Effector CD8-positive, alpha-beta T cell (primary cell): Measurements from ENCODE around the gene CXCR5.

ENCODE experiments used
- DNase-seq: peaks from one replicate; lab custom pipeline; 2025; lab: John Stamatoyannopoulos, UW

Gene CXCR5

DNA sequence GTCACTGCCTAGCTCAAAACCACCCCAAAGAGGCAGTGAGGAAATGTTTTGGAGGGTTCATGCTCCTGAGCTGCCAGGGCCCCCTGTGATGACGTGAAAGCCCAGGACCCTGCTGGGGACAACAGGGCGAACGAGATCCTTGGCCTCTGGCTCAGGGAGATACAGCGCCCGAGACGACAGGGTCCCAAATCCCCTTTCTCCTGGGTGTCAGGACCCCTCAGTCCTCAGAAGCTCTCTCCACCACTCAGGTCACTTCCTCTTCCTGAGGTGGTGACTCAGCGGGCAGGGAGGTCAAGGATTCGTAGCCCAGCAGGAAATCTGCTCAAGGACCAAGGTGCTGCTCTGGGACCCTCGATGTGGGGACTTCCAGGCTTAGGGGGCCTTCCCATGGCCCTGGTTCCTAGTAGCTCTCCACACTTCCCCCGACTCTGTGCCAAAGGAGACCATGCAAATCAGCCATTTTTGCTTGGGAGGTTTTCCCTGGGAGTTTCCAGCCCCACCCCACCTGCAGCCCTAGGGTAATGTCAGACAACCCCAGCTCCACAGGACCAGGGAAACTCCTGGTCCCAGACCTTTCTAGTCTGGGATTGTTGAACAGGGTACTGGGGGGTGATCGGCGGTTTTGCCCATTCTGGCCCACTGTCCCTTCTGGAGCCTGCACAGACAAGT lies 29.2 kb downstream of the CXCR5 start:
- peak; percentile 25 for DNase-seq

DNA sequence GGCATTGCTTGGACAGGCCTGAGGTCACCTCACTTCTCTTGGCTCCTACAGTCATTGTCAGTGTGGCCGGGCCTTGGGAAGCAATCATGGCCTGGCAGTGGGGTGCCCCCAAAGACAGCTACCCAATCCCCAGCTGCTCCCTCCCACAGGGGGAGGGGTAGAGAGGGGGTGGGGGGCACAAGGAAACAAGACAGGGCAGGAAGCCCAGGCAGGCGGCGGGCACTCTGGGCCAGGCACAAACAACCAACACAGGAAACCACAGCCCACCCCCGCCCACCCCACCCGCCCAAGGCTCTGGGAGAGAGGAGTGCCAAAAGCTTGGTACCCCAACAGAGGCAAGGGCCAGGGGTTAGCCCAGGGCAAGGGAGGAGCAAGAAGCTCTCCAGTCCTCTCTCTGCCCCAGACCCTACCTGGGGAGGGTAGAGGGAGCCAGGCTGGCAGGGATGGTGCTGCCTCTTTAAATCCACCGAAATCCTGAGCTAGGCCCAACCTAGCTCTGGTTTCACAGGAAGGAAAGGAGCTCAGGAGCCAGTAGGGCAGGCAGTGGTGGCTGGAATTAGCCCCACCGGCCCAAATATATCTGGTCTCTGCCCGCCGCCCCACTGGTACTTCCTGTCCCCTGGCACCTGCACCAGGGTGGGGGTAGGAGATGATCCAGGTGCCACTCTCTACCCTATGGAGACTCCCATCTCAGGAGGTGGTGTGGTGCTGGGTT lies 29.9 kb downstream of the CXCR5 start:
- DNase-seq = peak; percentile 32

DNA sequence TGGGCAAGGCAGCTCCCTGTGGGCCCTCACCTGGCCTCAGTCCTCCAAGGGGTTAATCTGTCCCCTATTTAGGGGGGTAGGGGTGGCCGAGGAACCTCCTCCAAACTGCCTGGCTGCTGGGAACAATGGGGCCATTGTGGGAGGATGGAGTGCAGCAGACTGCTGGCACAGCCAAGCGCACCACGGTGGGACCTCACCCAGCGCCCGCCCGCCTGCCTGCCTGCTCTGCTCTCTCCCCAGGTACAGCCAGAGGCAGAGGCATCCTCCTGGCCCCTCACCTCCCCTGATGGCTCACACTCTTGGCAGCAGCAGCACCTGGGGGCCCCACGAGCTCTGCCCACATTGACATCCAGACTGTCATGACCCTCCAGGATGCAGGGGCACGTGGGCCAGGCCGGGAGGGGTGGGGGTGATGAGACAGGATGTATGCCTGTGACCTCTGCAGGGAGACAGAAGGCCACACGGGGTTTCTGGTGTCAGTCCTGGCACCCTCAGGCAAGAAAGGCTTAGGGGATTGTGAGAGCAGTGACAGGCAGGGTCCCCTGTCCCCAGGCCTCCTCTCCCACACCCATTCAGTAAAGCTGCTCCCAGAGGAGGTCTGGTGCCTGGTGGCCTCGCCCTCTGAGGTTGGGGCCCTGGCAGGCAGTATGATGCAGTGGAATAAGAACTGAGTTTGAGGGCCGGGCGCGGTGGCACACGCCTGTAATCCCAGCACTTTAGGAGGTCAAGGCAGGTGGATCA lies 30.7 kb downstream of the CXCR5 start:
- peak; percentile 62 for DNase-seq

DNA sequence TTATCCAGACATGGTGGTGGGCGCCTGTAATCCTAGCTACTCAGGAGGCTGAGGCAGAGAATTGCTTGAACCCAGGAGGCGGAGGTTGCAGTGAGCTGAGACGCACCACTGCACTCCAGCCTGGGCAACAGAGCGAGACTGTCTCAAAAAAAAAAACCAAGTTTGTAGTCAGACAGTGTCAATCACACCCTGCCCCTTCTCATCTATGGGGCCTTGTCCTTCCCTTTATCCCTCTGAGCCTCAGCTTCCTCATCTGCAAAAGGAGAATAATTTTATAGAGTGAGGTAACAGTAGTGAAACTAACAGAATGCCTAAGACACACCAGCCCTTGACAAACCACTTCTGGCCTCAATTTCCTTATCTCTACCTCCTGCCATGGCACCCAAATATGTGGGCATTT lies 31.3 kb downstream of the CXCR5 start:
- DNase-seq = no peak

DNA sequence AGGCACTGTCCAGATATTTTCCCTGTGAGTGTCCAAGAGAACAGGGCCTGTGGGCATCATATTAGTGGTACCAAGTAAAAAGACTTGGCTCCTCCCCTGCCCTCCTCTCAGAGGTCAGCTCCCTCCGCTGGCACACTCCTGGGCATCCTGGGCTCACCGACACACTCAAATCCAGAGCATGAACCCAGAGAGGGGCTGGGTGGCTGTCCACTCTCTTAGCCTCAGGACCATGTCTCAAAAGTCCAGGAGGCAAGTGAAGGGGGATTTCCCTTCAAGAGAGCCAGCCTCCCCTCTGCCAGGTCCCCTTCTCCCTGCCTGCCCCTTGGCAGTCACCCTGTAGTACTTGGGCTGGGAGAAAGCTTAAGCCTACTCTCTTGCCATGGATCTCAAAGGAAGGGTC lies 31.7 kb downstream of the CXCR5 start:
- DNase-seq = no peak

DNA sequence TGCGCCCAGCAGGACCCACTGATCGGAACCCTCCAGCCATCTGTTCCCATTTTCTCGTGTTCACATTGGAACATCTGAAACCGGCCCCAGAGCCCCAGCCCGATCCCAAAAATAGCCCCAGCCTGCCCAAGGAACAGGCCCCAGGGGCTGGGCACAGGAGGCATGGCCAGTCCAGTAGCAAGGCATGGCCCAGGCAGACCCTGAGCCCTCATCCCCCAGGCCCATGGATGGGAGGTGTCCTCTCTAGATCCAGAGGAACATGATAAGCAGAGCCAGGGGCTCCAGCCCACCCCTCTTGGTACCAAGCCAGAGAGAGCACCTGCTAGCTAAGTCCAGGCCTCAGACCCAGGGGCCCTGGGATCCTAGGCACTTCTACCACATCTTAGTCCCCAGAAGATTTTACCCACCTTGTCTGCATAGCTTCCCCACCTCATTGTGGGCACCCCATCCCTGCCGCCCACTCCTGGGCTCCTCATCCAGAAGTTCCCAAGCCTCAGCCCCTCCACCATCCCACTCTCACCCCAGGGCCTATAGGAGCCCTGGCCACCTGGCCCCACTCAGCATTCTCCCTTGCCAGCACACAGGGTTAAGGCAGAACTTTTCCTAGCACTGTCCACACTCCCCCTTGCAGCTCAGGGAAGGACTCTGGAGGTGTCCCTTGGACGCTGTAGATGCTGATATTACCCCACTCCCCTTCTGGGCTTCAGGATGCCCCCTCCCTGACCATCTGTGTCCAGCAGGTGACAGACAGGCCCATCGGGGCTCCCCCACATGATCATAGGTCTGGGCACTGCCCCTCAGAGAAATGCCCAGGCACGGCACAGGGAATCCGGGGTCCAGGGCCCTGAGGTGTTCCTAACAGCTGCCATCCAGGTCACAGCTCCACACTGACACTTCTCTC lies 32.5 kb downstream of the CXCR5 start:
- no peak for DNase-seq

DNA sequence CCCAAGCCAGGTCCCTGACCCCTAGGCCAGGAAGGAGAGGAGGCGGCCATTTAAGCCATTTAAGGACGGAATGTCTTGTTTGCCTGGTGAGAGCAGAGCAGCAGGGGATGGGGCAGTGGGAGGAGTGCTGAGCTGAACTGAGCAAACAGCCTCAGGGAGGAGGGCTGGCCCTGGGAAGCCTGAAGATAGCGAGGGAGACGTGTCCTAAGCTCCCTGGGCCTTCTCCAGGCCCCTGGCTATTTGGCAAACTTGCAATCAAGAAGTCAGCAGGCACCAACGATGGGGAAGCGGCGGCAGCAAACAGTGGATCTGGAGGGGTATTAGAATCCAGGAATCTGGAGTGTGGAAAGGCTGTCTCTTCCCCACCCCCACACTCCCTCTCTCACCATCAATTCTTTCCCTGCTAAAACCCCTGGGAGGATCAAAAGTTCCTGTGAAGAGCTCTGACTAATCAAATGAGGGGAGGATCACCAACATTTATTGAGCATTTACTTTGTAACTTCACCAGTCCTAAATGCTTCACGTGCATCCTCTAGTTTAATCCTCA lies 33.2 kb downstream of the CXCR5 start:
- no peak for DNase-seq

DNA sequence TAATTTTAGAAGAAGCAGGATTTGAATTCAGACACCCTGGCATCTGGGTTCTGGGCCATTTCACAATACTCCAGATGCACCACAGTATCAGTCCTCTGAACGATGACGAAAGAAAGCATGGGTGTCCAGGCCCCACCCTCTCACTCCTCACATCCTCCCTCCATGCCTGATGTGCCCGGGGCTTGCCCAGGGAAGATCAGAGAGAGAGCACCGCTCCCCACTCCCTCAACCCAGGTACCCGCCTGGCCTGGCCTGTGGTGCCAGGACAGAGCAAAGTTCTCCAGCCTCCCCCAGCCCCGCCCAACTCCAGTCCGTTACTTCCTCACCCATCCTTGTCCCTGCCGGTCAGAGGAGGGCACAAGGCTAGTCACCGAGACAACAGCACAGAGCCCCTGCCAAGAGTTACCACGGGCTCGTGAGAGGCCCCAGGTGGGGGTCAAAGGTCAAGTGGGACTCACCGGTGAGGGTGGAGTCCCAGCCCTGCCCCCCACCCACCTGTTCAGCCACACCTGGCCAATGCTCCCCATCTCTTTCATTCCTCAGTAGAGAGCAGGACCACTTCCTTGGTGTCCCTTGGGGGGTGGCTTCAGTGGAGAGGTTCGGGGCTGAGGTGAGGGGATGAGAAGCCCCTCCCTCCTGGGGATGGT lies 33.9 kb downstream of the CXCR5 start:
- DNase-seq = peak; percentile 53

DNA sequence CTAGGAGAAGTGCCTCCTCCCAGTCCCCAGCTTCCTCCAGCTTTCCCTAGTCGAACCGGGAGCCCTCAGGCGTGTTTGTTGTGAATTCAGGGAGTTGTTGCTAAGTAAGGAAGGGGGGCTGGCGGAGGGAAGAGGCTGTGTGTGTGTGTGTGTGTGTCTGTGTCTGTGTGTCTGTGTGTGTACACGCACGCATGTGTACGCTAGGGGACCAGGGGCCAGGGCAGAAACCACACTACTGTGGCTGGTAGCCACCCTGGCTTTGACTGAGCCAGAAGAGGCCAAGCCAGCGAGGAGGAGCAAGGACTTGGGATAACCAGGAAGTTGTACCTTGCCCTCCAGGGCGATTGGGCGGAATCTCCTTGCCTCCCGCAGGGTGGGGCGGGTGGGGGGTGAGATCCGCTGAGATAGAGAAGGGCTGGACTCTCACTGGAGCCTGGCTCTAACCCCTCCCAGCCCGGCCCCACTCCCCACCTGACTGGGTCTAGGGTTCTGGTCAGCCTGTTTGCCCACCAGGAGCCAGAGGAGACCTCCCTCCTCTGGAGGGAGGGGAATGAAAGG lies 34.5 kb downstream of the CXCR5 start:
- DNase-seq = no peak

DNA sequence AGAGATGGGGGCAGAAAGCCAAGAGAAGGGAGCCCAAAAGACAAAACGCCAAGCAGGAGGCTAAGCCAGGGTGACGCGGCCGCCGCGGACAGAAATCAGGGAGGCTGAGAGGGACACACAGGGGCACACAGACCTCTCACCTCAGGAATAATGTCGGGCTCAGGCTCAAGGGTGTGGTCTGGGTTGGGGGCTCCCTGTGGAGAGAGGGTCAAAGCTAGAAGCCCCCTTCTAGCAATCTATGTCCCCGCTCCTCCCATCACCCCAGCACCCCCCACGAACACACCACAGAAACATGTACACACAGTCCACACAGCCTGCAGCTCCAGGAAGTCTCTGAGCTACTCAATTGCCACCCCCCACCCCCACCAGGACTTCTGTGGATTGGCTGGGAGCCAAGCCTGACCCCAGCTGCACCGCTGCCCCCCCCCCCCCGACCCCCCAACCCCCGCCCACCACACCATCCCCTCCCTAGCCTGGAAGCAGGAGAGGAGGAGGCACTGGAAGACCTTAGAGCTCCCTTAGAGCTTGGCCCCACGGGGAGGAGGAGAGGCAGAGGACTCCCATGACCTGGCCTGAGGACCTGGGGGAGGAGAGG lies 35.1 kb downstream of the CXCR5 start:
- no peak for DNase-seq

DNA sequence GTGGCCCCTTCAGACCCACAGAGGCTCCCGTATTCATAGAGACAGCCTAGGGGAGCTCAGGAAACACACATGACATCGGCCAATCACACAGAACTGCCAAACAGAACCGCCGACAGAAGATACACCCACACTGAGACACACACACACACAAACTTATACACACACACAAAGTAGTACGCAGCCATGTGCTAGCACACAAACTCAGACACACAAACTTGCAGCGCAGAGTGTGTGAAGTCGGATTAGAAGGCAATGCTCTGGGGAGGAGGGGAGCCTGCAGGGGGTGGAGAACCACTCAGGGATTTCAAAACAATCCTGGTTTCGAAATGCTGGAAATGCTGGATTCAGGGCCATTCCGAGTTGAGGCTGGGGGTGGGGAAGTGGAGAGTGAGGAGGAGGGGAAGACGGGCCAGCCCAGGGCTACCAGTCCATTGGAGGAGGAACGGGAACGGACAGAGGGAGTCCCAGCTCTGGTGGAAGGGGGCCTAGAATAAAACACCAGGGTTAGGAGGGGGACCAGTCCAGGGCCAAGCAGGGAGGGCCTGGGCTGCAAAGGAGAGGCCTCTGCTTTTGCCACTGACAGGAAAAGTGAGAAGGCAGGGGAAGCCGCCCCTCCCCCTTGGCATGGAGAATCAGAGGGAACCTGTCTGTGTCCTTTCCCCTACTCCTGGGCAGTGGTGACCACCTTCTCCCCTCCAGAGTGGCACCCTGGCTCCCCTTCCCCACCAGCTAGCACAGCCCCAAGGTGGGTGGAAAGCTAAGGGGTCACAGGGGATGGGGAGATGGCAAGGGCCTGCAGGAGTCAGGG lies 37.6 kb downstream of the CXCR5 start:
- no peak for DNase-seq

DNA sequence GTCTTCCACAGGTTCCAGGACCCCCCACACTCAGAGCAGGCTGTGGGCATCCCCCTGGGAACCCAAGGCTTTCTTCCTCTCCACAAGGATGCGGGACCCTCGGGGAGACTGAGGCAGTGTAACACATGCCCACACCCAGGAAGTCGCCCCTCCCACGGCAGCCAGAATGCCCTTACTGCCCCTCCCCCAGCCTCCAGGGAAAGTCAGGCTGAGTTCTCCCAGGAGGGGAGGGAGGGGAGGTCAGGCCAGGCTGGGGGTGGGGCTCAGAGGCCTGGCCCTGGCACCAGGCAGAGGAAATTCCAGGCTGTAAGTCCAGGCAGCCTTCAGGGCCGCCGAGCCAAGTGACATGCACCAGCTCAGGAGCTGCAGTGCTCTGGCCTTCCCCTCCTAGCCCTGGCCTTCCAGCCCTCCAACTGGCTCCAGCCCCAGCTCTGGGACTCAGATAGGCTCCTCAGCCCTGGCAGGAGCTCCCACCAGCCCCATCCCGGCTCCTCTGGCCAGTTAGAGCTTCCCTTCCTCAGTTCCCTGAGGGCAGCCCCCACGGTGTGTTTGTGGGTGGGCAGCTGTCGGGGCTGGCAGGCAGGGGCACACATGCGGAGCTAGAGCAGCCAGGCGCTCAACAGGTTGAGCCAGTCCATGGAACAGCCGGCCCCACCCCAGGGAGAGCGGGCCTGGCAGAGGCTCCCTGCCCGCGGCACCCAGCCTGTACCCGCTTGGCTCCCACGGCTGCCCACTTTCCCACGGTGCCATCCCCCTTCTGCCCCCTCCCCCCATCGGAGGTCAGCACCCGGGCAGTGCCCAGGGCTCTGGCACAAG lies 38.4 kb downstream of the CXCR5 start:
- DNase-seq = no peak

DNA sequence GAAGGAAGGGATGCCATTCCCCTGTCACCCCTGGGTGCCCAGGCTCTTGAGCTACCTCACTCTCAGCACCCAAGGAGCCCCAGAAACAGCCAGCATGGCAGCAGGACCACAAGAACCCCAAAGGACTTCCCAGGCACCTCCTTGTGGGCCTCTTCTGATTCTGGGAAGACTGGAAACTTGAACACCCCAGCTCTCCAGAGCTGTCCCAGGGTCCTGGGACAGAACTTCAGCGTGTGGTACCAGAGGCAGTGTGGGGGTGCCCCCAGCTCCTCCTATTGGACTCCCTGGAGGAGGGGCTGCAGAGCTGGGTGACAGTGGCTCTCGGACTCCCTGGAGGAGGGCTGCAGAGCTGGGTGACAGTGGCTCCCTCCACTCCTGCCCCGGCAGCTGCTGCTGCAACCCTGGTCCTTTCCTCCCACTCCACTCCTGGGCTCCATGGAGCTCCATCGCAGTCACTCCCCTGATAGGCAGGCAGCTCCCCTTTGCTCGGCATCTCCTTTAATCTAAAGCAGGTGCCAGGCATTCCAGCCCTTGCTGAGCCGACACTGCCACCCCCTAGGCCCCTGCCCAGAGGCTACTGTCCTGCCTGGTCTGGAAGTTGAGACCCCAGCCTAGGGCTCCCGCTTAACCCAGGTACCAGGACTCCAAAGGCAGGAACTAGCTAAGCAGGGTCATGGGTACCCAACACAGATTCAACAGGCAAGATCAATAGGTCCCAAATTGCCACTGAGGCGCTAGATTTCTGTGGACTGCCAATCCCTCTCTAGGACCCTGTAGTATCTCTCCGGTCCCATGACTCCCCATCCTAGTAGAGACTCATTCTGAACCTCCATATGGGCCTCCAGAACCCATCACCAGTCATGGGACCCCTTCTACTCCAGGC lies 39.3 kb downstream of the CXCR5 start:
- DNase-seq = no peak

DNA sequence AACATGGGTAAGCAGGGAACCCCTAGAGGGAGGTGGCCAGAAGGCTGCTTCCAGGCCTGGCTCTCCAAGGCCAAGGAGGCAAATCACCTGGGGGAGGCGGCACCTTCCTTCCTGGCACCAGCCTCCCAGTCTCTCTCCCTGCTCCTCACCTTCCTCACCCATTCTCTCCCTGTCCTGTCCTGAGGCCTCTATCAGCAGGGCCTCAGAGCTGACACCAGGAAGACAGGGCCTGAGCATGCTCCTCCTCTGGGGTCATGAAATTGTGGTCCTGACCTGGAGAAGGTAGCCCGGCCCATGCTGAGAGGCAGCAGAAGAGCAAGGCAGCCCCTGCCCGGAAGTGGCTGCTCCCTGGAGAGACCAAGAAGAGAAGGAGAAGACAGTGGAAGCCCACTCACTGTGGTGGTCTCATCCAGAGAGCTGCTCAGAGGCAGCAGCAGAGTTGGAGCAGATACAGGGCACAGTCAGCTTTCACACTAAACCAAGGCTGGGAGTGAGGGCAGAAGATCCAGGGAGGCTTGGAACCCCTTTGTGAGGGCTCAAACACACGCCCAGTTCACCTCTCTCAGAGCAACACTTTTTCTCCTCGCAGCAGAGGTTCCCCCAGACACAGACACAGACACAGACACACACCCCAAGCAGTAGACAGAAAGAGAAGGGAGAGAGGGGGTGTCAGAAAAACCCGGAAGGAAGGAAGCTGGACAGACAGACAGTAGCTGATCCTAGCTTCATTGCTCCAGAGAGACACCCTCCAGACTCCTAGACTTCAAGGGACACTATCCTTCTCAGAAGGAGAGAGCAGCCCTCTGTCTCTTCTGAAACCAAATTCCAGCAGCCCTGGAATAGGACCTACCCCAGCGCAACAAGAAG lies 40.3 kb downstream of the CXCR5 start:
- no peak for DNase-seq

DNA sequence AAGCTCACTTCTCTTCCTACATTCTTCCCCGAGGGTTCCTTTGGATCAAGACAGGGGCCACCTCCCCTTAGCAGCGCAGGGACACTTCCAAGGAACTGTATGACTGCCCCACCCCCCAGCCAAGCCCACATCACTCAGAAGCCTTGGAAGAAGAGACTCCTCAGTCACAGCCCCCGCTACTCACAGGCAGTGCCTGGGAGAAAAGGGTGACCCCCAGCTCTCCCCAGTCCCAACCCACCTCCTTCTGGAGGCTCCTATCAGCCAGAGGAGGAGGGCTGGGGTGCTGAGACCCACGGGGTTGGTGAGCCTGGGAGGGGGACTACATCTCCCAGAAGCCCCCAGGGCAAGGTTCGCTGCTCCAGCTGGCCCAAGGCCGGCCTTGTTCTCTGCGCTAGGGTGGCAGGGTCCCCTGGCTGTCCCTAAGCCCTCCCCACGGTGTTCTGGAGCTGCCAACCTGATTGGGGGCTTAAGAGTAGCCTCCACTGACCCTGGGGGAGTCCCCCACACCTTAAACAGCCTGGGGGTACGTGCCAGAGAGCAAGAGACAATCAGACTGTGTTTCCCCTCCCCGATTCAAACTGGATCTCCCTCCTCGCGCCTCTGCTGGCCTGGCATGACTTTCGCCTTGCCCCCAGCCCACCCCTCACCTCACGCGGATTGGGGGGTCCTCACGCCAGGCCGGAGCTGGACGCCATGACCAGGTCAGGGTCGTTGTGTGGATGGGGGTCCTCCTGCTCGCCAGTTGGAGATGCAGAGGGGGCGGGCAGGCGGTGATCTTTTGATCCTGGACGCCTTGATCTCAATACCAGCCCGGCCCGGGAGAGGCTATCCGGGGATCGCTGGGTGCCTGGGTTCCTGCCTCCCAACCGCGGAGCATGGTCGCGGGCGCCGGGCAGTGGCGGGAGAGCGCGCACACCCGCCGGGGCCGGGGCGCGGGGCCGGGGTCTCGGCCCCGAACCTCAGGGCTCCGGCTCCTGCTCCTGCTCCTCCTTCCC lies 41.2 kb downstream of the CXCR5 start:
- no peak for DNase-seq
